GM21367 (cell line): ENCODE data around the gene SARS1.
"Not testable (repeated sequence)": the region's sequence is repeated elsewhere in the genome, so short reads cannot be mapped to it uniquely, and the experiment has no call there.

Source experiments
- ATAC-seq: cut with Tn5 transposase; IDR thresholded peaks from one replicate; pipeline ENCODE4 v1.9.1; 2021; ENCODE audit not compliant: unreplicated experiment

Gene SARS1, protein sequence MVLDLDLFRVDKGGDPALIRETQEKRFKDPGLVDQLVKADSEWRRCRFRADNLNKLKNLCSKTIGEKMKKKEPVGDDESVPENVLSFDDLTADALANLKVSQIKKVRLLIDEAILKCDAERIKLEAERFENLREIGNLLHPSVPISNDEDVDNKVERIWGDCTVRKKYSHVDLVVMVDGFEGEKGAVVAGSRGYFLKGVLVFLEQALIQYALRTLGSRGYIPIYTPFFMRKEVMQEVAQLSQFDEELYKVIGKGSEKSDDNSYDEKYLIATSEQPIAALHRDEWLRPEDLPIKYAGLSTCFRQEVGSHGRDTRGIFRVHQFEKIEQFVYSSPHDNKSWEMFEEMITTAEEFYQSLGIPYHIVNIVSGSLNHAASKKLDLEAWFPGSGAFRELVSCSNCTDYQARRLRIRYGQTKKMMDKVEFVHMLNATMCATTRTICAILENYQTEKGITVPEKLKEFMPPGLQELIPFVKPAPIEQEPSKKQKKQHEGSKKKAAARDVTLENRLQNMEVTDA

DNA sequence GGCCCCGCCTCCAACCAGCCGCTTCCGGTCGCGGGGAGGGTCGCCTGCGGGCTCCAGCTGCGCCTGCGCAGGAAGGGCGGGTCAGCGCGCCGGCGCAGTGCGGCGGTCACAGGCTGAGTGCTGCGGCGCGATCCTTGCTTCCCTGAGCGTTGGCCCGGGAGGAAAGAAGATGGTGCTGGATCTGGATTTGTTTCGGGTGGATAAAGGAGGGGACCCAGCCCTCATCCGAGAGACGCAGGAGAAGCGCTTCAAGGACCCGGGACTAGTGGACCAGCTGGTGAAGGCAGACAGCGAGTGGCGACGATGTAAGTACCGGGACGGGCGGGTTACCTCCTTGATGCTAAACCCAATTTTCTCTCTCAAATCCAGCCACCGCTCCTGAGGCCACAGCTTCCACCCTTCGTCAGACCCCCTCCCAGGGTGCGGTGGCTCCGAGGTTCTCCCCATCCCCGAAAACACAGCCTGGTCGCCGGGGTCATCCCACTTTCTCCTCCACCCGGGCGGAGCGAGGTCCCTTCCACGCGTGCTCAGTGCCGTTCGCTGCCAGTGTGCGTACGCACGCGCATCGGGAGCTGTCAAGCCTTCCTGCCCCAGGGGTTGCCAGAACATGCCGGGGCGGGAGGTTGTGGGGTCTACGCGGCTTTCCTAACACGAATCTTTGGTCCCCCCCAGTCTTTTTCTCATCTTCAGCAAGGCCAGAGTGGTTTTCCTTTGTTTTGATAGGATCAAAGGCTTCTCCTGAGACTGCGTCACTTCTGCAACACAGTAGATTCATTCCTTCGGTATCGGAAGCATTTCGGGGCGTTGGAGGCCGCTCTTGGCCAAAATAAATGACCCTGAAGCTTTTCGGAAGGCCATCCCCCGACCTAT is at the start of gene SARS1:
SARS1 (plus strand) TSS at position 95 of the 870 bp plus-strand sequence; CDS start at position 170, 75 bp downstream.
- ATAC-seq = peak; percentile 70

DNA sequence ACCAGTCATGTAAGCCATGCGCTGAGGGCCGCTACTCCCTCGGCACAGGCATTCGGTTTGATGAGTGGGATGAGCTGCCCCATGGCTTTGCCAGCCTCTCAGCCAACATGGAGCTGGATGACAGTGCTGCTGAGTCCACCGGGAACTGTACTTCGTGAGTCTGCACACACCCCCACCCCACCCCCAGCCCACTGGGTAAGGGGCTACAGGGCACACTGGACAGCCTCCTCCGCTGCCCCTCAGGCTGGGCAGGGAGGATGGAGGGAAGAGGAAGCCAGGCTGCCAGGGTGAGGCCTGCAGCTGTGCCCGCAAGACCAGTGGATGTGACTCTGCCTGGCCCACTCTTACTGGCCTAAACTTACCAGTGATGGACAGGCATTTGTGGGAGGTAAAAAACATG is 49.2 kb upstream of the SARS1 start:
- no peak for ATAC-seq

DNA sequence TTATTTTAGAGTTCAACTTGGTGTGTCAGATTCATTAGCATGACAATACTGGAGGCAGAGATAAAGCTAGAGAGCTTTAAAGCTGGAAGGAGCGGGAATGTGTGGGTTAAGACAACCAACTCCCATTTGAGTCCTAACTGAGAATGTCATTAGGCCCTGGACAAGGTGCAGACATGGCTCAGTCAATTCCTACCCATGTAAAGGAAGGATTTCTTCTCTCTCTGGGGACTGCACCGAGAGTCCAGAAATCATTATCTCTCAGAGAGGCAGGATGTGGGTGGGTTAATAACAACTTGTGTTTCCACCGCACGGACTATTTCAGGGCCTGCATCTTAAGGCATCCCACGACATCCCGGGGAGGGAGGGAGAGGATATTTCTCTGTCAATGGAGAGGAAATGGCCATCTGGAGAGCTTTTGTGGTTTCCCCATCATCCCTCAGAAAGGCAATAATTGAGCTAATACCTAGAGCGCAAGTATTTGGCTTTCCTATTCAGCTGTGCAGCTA is 46.7 kb upstream of the SARS1 start:
- ATAC-seq = no peak

GRCh38 chr1:109170035-109170764 is 43.5 kb upstream of the SARS1 start:
- ATAC-seq = no peak

DNA sequence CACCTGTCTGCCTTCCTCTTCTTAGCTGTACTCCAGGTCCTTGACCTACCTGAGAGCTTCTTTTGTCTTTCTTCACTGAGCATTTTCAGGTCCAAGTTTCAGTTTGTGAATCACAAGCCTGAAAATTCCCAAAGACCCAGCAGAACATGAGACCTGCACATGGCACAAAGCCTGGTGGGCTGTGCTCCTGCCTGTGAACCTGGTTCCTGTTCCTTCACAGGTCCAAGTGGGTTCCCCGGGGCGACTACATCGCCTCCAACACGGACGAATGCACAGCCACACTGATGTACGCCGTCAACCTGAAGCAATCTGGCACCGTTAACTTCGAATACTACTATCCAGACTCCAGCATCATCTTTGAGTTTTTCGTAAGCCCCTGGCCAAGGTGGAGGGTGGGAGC is 42.1 kb upstream of the SARS1 start:
- no peak for ATAC-seq

- not testable (repeated sequence) for ATAC-seq
Observed at GRCh38 chr1:109176349-109176748, 37.4 kb upstream of the SARS1 start.

DNA sequence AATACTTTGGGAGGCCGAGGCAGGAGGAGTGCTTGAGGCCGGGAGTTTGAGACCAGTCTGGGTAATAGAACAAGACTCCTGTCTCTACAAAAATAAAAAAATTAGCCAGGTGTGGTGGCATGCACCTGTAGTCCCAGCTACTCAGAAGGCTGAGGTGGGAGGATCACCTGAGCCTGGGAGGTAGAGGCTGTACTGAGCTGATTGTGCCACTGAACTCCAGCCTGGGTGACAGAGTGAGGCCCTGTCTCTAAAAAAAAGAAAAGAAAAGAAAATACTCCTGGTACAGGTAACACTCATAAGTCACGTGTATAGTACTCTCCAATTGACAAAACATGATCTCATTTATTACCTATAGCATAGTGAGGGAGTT is 33.0 kb upstream of the SARS1 start:
- not testable (repeated sequence) for ATAC-seq

- ATAC-seq = no peak
Observed at GRCh38 chr1:109181085-109181806, 32.5 kb upstream of the SARS1 start.

- ATAC-seq = no peak
Observed at GRCh38 chr1:109181807-109182163, 31.9 kb upstream of the SARS1 start.

GRCh38 chr1:109183058-109183738 is 30.5 kb upstream of the SARS1 start:
- no peak for ATAC-seq

GRCh38 chr1:109184687-109185086 is 29.0 kb upstream of the SARS1 start:
- ATAC-seq = no peak

DNA sequence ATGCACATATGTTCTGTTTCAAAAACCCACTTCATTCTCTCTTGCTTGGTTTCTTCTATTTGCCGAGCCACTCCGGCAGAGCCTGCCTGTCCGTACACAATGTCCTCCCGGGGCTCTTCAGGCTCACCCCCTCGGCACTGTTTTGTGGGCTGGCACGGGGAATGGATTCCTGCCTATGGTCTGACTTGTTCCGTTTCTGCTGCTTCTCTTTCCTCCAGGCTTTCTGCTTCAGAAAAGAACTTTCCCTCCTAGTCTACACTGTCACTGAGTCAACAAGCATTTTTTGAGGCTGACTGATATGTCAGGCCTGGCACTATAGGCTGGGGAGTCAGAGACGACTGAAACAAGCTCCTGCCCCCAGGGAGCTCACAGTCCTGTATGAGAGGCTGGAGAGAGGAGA is 28.4 kb upstream of the SARS1 start:
- ATAC-seq = no peak

- no peak for ATAC-seq
Observed at GRCh38 chr1:109185990-109186732, 27.6 kb upstream of the SARS1 start.

- no peak for ATAC-seq
Observed at GRCh38 chr1:109186733-109187086, 27.0 kb upstream of the SARS1 start.

DNA sequence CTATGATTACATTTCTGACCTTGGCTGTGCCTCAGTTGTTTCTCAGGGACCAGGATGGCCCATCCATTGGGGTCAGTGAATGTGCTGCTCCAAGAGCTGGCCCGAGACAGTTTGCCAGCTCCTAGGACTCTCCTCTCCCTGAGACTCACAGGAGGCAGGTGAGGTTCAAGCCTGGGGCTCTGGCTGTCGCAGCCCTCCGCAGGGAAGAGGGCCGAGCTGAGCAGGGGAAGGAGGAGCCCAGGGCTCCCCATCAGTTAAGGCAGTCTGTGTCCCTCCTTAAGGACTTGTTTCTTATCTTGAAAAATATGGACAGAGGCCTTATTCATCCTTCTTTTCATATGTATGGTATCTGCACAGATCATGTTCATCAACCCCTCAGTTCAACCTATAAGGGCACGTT is 26.6 kb upstream of the SARS1 start:
- no peak for ATAC-seq

- ATAC-seq = no peak
Observed at GRCh38 chr1:109188200-109188599, 25.5 kb upstream of the SARS1 start.

DNA sequence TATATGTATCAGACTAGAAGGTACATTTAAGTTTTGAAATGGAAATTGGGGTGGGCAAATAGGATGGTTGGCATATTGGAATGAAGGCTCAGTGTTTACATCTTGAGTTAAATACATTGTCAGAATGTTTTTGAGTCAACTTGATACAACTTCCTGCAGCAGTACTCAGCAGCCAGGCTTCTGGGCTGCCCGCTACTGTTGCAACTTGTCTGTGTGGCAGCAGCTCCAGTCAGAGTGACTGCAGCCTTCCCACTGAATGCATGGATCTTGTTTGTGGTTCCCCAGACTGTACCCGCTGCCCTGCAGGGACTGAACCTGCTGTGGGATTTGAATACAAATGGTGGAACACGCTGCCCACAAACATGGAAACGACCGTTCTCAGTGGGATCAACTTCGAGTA is 24.9 kb upstream of the SARS1 start:
- ATAC-seq = no peak

- ATAC-seq = no peak
Observed at GRCh38 chr1:109190189-109190588, 23.5 kb upstream of the SARS1 start.

- ATAC-seq = no peak
Observed at GRCh38 chr1:109191377-109191776, 22.3 kb upstream of the SARS1 start.
